Limb (tissue), 2 donors: ENCODE results near the gene STAB2.
A peak's percentile ranks its signal among the peaks of the same experiment; 100 is the strongest.

Experiments used
- DNase-seq, 2 donors: peaks; one replicate each; pipeline ENCODE4 v3.0.0-alpha.2; 2016; ENCODE audit errors: extremely low spot score in 2 of 2

STAB2 gene

DNA sequence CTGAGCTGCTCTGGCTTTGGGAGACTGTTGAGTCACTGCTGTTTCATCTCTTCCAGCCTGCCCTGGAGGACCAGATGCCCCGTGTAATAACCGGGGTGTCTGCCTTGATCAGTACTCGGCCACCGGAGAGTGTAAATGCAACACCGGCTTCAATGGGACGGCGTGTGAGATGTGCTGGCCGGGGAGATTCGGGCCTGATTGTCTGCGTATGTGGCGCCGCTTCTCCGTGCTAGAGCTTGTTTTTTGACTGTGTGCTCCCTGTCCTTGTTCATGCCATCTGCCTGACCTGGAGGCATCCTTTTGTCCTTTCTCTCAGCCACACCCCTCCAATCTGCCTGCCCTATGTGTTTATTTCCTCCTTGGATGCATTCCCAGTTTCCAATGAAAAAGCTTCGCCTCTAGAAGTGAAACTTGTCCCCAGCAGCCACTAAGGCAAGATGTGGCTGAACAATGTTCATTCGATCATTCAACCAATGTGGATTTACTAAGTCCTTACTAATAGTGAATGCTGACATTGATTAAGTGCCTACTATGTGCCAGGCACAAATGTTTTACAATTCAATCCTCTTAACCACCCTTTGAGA lies 155.4 kb downstream of the STAB2 start:
- DNase-seq: peak in 1 of 2 donors; percentile 4

DNA sequence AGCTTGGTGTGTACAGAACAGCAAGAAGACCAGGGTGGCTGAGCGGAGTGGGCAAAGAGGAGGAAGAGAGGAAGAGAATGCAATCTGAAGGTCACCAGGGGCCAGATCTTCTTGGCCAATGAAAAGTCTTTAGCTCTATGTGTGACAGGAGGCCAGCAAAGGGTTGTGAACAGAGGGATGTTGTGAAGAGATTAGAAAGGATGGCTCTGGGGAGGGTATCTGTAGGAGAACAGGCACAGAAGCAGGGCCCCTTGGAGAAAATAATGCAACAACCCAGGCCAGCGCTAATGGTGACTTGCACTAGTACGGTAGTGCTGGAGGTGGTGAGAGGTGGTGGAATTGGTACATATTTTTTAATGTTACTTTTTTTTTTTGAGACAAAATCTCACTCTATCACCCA lies 156.7 kb downstream of the STAB2 start:
- DNase-seq: no peak

DNA sequence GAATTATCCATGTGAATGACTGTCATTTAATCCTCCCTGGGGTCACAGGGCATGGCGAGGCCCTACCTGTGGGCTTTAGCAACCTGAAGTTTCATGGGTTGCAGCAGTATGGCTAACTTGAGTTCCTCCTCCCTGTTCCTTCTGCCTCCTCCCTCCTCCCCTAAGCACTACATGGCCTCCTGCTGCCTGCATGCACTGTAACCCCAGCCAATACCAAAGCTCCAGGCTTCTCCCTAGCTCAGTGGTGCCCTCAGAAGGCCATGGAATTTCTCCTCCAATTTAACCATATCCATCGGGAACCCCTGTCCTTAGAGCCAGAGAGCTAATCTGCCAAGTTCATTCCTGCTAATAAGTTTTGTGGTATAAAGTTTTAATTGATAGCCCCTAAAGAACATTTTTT lies 158.9 kb downstream of the STAB2 start:
- DNase-seq: no peak

DNA sequence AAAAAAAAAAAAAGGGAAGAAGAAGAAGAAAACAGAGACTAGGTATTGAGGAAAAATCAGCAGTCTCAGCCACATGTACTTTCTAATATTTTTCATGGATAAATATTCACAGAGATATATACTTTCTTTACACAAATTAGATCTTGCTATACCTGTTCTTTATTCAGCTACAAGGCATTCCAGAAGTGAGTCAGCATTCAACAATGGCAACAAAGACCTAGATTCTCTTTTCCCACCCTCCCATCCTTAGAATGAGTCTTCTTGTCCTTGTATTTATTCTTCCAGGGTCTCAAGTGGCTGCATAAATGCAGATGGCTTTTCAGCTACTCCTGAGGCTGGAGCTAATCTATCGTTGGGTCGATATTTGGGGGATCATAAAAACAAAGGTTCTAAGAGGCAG lies 160.9 kb downstream of the STAB2 start:
- no peak for DNase-seq

DNA sequence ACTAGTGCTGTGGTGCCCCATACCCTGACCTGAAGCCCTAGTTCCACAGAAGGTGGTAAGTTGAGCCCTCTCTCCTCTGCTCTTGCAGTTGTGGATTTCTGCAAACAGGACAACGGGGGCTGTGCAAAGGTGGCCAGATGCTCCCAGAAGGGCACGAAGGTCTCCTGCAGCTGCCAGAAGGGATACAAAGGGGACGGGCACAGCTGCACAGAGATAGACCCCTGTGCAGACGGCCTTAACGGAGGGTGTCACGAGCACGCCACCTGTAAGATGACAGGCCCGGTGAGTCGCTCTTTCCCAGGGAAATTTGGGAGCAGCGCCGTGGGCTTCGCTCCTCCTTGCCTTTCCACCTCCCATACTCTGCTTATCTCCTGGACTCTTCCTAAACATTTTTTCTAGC lies 161.8 kb downstream of the STAB2 start:
- DNase-seq: no peak

DNA sequence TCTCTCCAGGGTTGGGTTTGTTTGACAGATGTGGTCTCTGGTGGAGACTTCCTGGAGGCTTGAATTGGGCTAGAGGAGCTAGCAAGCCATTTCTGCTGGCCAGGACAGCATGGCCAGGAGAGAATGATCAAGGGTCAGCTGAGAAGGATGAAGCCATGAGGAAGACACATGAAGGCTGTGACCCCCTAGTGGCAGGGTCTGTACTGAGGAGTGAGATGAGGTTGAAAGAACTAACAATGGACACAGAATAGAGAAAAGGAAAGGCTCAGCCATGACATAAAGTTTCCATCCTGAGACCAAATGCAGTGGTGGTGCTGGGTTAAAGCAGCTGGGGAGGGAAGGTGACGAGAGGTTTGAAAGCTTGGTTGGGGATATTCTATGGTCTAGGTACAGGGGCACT lies 164.1 kb downstream of the STAB2 start:
- DNase-seq: no peak

DNA sequence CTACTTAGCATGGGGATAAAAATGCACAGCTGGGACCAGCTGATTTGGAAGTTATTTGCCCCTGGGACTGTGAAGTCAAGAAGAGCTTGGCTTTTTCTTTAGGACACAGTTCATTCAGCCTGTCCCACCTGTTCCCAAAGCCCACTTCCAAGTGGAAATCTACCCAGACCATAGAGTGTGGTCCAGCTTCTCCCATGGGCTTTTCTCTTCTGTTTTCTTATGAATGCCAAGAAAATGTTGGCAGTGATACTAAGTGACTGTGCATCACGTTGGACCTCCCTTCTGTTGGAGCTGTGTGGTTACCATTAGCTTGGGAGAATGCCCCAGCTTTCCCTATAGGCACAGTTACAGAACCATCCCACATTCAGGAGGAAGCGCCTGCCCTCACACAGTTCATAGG lies 164.5 kb downstream of the STAB2 start:
- DNase-seq: peak in 1 of 2 donors; percentile 20

DNA sequence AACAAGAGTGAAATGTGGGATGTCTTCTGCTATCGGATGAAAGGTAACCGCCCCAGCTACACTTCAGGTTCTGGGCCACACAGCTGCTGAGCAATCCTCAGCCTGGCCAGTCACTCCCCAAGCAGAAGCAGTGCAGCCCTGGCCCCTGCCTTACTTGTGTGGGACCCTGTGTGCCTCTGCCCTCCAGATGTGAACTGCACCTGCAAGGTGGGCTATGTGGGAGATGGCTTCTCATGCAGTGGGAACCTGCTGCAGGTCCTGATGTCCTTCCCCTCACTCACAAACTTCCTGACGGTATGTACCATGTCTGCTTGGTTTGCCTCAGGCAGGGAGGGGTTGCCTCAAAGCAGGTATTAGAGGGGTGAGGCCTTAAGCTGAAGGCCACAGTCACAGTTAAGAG lies 168.4 kb downstream of the STAB2 start:
- DNase-seq: no peak

DNA sequence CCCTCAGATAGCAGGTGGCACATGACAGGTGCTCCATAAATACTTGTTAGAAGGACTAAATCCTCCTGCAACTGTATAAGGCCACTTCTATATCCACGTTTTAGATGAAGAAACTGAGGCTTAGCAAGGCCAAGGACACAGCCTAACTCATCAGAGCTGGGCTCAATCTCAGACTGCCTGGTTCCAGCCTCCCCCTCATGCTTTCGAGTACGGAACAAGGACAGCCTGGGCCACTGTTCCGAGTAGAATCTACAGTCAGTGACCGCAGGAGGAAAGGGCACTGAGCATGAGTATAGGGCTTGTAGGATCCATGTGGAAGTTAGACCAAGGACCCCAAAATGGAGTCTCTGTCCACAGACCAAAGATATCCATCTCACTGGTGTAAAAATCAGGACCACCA lies 169.4 kb downstream of the STAB2 start:
- no peak for DNase-seq

DNA sequence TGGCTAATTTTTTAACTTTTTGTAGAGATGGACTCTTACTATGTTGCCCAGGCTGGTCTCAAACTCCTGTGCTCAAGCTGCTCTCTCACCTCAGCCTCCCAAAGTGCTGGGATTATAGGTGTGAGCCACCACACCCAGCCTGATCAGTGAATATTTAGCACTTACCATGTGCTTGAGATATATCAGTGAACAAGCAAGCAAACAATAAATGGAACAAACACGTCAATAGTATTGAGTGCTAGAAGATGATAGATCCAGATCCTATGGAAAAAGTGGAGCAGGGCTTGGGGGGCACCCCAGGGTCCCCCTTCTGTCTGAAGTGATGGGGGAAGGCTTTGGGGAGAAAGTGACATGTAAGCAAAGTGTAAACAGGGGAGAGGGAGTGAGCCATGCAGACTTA lies 170.2 kb downstream of the STAB2 start:
- no peak for DNase-seq

DNA sequence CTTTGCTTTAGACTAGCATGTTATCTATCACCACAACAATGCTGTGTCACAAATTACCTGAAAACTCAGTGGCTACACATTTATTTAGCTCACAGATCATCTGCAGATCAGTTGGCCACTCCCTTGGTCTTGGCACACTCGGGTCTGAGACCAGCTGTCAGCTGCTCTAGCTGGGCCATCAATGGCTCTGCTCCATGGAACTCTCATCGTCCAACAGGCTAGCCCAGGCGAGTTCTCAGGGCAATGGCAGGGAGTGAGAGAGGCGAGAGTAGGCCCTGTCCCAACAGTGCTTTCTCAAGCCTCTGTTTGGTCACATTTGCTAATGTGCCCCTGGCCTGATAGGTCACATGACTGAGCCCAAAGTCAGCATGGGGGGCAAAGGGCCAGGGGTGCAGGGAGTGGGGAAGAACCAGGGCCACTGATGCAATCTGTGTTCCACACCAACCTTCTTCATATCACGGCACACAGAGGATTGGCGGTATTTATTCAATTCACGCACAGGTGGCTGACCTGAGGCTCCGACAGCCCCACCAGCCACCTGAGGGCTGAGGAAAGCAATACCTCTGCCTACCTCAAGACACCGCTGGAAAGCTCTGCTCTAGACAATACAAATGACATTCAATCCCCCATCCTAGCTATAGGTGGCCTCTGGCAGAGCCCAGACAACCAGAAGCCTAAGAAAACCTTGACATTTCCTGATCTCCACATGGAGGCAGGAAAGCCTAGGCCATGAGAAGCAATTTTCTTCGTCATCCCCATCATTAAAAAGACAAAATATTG lies 171.4 kb downstream of the STAB2 start:
- no peak for DNase-seq

DNA sequence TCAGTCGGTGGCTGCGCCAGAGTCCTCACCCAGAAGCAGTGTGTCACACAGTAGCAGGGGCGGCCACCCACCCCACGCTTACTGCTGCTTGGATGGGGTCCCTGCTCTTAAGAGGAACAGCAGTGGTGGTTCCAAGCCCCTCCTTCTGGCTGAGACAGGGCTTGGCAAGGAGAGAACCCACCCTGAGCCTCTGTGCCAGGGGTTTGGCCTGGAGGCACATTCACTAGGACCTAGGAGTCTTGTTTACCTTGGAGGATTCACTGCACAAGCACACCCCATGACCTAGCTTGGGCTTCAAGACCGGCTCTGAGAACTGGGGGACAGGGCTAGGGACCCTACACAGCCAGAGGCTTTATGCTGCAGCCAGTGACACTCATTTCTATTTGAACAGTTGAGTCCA lies 175.4 kb downstream of the STAB2 start:
- DNase-seq: no peak

DNA sequence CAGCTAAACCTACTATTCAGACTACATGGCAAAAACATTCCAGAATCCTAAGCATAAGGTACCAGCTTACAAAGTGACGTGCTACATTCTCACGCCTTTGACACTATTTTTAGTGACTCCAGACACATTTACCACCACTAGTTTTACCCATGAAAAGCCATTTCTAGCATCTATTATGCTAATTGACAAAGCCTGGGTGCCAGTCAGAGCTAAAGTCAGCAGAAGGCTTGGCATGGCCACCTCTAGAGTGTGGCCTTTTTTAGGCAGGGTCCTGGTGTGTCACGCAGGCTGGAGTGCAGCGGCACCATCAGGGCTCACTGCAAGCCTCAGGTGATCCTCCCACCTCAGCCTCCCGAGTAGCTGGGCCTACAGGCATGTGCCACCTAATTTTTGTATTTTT lies 178.2 kb downstream of the STAB2 start:
- DNase-seq: no peak

DNA sequence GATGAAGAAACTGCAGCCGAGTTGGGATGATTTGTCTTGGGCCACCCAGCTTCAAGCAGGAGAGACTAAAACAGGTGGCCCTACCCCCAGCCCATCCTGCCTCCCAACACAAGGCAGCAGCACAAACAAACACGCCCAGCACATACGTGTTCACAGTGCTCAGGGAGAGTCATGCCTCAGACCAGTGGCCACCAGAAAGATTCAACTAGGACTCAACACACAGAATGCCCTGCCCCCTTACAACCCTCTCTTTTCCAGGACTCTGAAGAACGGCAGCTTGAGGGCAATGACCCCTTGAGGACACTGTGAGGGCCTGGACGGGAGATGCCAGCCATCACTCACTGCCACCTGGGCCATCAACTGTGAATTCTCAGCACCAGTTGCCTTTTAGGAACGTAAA lies 179.0 kb downstream of the STAB2 start:
- no peak for DNase-seq

DNA sequence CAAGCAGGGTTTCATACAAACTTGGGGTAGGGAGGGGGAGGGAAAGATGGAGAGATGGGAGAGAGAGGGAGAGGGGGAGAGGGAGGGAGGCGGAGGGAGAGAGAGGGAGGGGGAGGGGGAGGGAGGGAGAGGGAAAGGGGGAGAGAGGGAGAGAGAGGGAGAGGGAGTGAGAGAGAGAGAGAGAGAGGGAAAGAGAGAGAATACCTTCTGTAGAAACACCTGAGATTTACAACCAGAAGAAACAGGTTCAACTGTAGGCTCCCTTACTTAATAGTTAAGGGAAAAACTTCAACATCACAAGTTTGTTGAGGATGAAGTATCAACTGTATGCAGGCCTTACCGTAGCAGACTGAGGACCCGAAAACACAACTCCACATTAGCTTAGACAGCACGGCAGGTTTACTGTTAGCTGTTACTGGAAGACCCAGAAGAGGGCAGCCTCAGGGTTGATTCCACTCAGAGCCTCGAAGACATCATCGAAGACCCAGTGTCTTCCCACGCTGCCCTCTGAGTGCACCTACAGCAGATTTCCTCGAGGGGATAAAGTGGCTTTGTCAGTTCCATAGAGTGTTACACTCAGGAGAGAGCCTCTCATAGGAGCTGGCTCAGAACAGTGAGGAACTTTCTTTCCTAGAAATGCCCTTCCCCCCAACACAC lies 181.5 kb downstream of the STAB2 start:
- DNase-seq: no peak

DNA sequence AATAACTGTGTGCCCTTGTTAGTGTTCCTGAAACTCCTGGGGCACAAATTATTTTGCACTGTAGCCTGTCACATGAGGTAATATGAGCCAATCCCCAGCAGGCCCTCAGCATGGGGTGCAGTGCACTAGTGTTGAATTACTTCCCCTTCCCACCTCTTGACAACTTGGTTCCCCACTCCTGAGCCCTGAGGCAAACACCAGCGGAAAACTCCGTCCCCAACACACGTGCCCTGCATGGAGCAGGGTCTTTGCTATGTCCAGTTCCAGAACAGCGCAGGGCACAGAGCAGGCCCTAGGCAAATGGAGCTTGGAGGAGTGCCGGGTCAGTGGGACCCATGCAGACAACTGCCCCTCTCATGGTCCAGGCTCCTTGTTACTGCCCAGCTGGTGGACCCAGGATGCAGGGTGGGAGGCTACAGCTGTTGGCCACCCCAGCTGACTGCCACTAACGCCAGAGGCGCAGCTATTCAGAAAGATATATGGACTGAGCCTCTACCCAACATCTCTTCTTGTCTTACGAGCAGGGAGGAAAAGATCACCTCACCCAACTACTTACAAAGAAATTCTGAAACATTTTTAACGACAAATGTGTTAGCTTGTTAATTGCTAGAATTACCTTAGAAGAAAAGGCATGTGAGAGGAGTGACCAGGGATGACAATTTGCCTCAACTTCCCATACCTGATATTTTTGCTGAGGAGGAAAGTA lies 182.3 kb downstream of the STAB2 start:
- DNase-seq: no peak

DNA sequence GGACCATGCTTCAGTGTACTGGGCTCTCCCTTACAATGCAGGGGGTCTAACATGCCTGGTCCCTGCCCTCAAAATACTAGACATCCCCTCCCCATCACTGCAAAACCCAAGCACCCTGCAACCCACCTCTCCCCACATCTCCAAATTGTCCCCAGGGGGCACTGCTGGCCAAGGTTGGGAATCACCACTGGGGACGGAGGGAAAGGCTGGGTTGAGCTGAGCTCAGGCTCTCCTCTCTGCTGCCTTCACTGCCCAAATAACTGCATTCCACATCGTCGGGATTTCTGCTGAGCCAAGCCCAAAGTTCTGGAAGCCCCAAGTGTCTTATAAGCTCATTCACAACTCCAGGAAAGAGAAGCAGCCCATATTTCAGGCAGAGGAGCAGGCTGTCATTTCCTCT lies 184.4 kb downstream of the STAB2 start:
- DNase-seq: no peak

DNA sequence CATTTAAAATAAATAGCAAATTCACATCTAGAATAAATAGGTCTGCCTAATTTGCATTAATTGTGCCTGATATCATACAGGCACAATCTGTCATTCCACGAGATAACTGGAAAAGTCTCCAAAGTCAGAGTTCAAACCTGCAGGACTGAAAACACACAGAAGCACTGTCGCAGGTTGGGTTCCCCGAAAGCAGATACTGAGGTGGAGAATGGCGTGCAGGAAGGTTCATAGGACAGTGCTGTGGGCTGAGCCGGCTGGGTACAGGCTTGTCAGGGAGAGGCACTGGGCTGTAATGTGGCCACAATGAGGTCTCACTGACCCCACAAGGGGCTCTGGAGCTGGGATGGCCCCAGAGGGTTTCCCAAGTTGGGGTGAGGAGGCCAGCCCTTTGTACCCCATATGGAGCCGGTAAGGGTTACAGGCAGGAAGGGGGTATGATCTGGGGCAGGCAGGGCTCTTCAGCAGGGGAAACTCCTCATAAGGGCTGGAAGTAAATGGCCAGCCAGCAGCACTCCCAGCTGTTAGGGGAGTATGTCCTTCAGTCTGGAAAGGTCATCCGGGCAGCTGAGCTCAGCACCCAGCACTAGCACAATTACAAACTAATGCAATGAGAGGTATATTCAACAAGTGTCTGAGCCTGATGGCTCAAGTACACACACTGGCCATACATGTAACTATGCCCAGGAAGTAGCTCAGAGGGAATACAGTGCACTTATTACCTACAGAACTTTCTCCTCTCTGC lies 185.5 kb downstream of the STAB2 start:
- DNase-seq: no peak

DNA sequence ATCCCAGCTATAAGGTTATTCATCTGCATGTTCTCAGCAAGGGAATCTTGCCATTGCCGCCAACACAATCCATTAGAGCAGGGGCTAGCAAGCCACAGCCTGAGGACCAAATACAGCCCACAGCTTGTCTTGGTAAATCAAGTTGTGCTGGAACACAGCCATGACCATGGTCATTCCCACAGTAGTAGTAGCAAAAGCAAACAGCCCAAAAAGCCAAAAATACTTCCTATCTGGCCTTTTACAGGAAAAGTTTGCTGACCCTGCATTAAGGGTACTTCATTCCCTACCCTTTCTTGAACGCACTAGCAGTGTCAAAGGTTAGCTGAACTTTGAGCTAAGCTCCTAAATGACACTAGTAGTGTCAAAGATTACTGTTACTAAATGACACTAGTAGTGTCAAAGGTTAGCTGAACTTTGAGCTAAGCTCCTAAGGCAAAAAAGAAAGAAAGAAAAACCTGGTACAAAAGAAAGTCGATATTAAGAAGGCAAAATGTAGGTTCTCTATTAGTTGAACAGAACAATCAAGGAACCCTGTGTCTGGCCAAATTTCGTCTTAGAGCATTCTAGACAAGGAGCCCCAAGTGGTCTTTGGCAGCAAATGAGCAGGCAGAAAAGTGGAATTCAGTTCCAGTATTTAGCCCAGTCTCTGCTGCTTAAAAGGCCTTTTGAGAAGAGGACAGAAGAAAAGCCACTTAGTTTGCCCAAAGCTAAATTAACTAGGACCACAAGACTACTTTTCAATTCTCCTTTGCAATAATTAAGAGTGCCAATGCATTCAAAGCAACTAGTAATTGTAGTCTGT lies 186.2 kb downstream of the STAB2 start:
- no peak for DNase-seq

DNA sequence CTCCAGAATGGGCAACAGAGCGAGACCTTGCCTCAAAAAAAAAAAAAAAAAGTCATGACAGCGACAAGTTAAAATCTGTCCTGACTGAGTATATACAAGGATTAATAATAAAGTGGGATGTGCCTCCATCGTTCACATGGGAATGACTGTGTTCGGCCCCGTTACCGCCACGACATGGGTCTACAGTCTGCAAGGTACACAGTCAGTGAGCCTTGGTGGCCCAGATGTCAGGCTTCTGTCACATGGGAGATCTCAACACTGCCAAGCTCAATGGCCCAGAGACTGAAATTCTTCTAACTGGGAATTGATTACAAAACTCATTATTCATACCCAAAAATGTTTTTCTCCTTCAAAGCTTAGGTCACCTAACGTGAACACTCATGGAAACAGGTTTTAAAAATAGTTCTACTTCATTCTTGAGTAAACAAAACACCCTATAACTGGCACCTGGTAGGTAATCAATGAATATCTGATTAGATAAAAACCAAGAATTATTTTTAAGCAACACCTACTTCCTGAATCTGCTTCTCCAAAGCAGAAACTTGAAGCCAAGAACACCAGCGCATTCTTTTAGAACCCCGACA lies 188.0 kb downstream of the STAB2 start:
- DNase-seq: no peak
